GM19240 (cell line): Measurements from ENCODE around the gene CDH13.

Experiments used
- DNase-seq: peaks from one replicate; pipeline ENCODE4 v3.0.0; 2011; ENCODE audit warnings: low spot score; ENCODE audit not compliant: insufficient read length

CDH13 gene

DNA sequence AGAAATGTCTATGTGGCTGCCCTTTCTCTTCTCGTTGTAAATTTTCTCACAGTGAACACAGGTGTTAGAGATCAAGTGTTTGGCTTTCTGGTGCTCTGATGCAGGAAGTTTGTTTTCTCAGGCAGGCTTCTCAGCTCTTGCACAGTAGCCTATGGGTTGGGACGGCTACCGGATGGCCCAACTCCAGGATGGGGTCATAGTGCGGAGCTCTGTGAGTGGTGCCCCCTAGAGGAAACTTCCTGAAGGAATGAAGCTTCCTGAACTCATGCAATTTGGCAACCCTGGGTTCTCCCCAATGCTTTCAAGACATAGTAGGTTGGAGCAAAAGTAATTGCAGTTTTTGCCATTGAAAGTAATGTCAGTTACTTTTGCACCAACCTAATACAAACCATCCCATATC lies 773.5 kb downstream of the CDH13 start:
- DNase-seq = no peak

DNA sequence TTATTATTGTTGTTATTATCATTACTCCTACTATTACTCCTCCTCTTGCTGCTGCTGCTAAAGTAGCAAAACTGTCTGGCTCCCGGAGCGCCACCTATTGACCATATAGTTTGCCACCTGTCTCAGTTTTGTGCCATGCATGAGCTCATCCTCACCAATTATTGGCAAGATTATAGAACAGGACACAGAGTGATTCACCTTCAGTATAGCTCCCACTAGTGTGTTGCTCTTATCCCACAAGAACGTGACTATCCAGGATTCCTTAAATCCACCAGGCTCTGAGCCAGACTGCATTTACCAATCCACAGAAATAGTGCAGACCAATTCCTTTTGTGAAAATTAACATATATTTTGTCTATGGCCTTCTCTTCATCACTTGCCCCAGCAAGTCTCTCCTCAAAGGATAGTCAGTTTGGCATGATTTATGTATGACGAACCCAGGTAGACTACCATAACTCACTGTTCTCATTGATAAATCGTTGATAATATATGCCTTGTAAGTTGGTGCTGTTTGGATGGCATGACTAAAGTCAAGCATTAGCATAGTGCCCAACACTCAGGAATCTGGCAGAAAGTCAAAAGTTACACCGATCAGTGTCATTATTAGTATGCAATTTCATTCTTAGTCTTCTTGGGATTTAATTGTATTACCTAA lies 775.5 kb downstream of the CDH13 start:
- DNase-seq = no peak

DNA sequence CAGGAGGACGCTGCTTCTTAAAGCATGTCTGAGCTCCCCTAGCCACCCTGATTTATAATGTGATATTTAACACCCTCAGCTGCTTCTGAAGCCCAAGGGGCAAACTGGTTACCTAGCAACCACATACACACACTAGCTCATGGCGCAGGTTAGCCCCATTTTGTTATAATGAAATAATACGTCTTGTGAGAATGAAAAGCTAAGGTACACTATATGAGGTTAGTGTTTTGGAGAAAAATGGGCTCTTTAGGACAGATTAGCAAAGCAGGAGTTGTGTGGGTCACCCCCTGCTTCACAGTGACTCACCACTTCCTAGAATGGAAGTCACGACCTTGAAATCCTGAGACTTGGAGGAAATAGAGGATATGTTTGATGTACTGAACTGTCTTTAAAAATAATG lies 776.2 kb downstream of the CDH13 start:
- DNase-seq = no peak

DNA sequence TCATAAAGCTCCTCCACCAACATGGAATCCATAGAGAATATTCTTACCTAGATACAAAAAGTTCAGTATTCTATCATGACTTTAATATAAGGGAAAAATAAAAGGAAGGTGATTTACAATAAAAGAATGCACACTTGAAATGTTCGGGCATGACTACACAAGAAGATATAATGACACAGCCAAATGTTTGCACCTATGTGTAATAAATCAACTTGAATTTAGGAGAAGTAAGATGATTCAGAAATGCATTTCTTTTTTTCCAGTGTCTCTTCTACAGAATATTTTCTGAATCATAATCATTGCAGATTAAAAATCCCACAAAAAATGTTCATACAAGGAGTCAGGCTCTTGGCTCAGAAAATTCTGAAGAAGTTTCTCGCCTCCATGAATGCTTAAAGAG lies 777.0 kb downstream of the CDH13 start:
- DNase-seq = no peak

DNA sequence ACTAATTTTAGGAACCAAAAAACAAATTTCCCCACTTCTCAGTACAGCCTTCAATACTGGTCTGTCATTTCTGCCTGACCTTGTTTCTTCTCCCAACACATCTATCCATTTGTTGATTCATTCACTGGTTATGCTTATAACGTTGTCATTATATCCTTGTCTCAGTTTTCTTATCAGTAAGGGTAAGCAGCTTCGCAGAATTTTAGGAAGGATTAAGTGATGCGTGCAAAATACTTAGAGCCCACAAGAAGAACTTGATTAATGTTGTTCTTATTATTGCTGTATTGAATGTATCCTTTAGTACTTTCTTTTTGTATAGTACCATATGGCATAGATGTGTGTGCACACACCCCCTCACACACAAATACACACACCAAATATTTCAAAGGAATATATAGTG lies 777.5 kb downstream of the CDH13 start:
- DNase-seq = no peak

DNA sequence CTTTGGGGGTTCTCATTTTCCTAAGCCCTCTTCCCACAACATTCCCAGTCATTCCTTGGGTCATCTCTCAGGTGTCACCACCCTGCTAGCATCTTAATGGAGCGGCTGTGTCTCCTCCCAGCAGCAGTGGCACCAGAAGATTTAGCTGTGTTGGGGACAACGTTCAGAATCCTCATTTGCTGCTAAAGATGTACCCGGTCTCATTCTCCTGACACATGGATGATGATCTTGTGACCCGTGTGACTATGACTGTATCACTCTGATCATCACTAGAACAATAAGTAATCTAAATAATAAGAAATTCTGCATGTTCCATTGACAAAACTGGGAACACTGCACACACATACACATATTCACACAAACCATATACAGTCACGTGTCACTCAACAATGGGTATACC lies 781.2 kb downstream of the CDH13 start:
- no peak for DNase-seq

DNA sequence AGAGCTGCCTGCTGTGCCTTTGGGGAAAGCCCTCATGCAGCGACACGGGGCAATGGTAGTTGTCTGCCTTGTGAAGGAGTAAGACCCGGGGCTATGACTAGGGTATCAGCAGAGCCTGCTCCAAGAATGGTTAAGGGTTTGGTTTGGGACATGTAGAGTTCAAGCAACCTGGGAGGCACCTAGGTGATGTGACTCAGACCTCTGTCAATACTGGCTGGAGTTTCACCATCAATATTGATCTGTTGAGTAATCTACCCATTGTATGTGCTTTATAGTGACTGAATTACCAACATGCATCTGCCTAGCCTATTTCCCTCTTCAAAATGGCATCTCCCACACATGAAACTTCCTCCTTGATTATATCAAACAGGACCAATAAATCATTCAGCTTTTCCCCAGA lies 782.6 kb downstream of the CDH13 start:
- DNase-seq = no peak

DNA sequence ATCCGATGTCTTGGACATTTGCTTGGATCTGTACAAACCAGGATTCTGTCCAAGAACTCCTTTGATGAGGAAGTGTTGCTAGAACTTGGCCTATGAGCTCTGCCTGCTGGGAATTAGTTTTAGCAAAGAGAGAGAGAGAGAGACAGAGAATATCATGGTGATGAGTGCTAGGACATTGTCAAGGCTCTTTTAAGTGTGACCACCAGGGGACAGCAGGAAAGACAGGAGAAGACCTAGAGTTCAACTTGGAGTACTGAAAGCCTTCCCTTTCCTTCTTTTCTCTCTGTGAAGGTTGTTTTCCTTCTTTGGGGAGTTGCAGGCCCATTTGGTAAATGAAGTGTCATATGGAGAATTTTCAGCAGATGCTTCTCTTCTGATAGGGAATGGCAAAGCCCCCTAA lies 791.8 kb downstream of the CDH13 start:
- no peak for DNase-seq

DNA sequence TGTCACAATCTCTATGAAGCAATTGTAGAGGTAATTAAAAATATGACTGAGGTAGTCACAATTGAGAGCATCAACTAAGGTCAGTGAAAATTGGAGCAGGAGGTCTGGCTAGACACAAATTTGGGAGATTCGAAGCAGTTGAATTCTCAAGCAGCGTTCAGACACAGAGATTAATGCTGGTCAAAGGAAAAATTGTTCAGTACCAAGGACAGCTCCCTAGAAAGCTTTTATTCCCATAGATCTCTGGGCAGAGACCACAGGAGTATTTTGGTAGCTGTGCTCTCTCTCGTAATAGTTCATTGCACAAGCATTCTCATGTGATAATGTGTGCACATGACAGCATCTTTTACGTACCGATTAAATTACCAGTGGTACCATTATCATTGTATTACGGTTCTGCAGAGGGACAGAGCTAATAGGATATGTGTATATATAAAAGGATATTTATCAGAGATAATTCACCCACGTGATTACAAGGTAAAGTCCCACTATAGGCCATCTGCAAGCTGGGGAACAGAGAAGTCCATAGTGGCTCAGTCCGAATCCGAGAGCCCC lies 793.5 kb downstream of the CDH13 start:
- no peak for DNase-seq

DNA sequence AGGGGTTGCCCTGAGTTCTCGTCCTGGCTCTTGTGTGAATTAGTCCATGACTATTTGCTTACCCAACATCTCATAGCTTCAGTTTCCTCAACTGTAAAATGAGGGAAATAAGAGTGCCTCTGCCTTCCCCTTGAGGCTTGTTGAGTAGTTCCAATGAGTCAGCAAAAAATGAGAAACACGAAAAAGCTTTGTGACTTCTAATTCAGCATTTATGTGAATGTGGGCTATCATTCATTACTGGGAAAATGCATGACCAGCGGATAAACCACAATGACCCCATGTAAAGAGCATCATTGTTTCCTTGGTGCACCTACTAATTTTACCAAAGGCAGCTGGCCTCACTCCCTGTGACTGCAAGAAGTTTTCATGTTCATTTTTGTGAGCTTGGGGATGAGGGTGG lies 806.4 kb downstream of the CDH13 start:
- no peak for DNase-seq

DNA sequence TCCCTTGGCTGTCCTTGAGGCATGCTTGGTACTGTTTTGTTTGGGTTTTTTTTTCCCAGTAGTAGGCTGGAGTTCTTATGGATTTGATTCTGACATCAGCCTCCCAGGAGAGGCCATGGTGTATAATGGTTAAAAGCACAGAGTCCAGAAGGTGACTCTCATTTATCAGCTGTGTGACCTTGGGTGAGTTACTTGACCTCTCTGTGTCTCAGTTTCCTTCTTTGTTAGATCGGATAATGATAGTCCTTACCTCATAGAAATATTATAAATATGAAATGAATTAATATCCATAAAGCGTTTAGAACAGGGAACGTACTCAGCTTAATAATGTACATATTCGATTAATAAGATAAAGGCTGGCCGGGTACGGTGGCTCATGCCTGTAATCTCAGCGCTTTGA lies 810.3 kb downstream of the CDH13 start:
- no peak for DNase-seq

DNA sequence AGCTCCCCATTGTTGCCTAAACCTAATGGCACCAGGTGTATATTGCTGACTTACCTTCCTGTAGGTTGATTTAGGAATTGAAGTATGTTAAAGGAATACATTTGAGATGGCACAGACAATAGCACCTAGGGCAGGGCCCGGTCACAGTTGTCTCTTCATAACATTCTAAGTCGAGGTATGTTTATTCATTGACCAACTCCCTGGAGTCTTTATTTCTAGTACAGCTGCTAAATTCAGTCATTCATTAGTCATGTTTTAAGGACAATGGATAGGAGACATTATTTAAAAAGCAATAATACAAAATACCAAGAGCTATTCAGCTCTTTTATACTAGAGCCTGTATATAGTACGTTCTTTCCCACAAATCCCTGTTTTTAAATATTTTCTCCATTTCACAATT lies 811.6 kb downstream of the CDH13 start:
- no peak for DNase-seq

DNA sequence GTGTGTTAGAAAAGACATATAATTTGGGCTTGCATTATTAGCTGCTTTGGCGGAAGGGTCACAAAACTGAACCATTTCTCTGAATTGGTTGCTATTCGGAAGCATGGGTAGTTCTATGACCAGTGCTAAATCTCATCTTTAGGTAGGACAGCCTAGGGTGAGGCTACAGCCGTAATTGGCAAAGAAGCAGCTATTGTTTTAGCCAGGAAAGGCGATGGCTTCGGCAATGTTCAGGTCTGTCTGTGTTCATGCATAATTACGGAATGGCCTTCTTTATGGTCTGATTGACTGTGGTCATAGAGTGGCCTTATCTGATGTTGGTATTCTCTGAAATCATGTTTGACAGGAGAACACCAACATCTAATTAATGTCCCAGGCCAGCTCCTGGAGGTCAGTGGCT lies 812.6 kb downstream of the CDH13 start:
- no peak for DNase-seq

DNA sequence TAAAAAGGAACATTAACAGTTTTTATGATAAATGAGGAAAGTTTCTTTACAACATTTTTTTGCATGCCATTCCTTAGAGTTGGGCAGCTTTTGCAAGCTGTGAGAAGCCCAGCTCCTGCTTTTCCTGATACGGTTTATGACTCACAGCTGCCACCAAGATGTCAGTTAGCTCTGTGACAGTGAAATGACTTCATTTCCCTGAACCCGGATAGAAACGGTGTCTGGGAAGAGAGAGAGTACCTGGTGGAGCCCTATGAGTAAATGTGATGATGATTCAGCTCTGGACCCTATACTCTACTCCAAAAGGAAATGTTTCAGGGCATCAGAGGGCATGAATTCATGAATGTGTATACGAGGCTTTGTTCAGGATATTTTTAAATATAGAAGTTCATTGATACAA lies 814.7 kb downstream of the CDH13 start:
- no peak for DNase-seq

DNA sequence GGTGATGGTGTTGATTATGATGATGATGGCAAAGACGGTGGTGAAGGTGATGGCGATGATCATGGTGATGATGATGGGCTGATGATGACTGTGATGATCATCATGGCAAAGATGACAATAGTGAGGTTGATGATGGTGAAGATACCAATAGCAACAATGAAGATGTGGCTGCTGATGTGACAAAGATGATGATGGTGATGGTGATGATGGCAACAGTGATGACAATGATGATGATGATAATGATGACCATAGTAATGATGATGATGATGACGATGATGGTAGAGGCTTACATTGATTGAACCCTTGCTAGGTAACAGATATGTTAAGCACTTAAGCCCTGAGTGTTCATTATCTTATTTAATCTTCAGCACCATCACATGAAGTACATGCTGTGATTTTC lies 817.2 kb downstream of the CDH13 start:
- no peak for DNase-seq

DNA sequence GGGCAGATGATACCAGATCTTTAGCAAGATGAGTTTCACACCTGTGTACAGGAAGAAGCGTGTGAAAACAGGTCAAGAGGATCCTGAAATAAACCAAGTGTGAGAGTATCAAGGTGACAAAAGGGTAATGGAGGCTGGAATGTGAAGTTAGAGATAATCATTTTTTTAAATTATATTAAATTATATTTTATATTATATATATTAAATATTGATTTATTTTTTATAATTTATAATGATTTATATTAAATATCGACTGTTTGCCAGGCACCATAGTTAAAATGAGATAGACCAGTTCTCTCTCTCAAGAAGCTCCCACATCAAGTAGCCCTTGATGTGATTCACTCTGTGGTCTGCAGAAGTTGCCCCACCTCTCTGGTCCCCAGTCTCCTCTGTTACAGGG lies 820.8 kb downstream of the CDH13 start:
- no peak for DNase-seq

DNA sequence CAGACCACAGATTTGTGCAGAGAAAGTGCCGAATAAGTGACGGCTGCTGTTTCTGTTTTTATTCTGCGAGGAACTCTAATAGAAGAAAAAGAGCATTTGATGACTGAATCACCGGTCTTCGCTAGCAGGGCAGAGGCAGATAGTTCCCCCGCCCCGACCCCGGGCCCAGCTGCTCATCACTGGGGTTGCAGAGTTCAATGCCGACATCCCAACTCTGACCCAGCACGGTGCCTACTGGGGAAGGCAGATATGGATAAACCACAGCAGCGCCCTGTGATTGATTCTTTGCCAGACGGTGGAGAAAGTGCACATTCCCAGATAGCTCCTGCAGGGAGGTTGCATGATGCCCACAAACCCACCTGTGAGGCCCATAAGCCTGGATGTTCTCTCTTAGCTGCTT lies 823.1 kb downstream of the CDH13 start:
- no peak for DNase-seq

DNA sequence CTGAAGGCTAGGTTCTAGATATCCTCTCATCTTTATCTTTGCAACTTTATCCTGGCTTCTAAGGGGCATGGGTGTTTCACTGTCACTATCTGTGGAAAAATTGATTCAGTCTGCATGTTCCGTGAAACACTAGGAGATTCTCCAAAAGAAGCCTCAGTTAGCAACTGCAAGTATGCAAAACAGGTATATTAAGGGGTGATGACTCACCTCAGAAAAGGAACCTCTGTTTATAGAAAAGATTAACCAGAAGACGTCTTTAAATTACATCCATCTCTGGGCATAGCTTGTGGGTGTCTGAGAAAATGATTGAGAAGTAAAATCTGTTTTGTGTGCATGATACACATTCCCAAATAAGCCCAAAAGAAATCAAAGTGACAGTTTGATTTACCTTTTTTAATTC lies 827.2 kb downstream of the CDH13 start:
- no peak for DNase-seq

DNA sequence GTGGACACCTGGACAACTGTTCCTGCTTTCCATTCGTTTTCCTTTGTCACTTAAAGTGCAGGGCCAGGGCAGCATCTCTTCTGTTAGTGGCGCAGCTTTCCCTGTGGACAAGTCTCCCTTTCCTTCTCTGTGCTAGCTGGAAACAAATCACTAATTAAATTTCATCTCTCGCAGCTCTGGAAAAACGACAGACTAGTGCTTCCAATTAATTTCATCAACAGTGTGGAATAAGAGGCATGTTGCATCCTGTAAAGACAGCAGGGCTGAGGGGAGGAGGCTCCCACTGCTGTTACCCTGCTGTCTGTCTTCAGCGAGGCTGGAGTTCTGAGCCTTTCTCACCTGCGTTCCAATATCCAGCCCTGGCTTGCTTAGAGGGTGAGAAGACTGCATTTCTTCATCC lies 828.9 kb downstream of the CDH13 start:
- DNase-seq = no peak

DNA sequence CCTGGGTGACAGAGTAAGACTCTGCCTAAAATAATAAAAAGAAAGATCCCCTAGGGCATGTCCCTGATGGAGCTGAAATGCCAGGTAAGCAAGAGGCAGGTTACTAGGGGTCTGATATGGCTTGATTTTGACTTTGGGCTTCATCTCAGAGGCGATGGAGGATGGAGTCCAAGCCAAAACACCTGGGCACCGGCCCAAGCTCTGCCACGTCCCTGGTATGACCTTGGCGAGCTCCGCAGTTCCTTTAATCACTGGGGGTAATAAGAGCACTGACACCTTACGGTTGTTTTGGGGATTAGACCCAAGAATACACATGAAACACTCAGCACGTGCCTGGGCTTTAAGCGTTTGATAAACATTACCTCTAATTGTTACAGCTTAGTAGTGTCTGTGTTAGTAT lies 830.2 kb downstream of the CDH13 start:
- DNase-seq = no peak

DNA sequence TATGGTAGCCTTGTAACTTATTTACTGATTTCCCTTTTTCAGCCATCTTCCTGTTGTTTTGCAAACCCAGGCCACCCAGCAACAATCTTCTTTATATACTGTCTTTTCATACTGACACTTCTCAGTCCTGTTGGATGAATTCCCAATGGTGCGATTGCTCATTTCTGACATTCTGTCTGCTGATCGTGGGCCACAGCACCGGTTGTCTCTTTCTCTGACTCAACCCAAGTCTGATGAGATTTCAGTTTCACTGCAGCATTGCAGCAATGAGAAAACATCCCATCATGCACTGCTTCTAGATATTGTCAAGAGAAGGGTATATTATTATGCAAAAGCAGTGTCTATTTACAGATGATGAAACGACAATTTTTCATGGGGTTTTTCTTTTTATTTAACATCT lies 831.8 kb downstream of the CDH13 start:
- DNase-seq = peak; percentile 31

DNA sequence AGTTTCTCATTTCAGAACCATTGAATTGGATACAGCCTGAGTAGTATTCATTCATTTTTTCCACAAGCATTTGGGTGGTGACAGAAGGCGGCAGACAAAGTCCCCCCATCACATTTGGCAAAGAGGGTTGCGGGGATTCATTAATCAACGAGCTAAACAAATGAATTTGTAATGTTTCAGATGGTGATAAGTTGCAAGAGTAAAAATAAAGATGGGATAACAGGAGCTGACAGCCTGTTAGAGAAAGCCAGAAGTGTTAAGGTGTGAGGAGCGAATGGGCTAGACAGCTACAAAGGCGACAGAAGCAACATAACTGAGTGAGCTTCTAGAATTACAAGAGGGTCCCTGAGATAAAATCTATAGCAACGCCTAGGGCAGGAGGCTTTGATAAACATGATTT lies 838.2 kb downstream of the CDH13 start:
- DNase-seq = no peak

DNA sequence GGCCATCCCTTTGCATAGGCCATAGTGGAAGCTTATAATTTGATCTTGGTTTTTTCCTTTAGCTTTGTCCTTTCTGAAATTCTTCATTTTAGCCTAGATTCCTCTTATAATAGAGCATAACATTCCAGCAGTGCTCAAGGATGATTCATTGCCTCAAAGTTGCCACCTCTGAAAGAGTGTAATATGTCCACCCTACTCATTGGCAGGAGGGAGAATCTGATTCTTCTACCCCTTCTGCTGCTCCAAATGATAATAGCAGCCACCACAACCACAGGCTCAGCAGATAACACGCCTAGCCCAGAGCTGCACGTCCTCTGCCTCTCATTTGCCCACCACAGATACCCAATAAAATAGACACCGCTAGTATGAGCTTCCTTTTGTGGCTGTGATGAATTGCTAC lies 843.6 kb downstream of the CDH13 start:
- DNase-seq = no peak
